Neuronal stem cell (in vitro differentiated cells): ENCODE measurements around the gene NEDD1.

Experiments
- DNase-seq: peaks from one replicate; pipeline ENCODE4 v3.0.0-alpha.2; 2013; ENCODE audit warnings: low spot score
- H2AFZ ChIP-seq: one replicate; pipeline ENCODE4 v1.6.1; 2013; ENCODE audit warnings: mild to moderate bottlenecking, low read length, inconsistent platforms
- H2AK5ac ChIP-seq: 2 replicates; pipeline ENCODE4 v1.6.1; 2013; ENCODE audit warnings: low read depth, mild to moderate bottlenecking, inconsistent platforms, low read length, moderate library complexity, mixed read lengths
- H2BK120ac ChIP-seq: 2 replicates; pipeline ENCODE4 v1.6.1; 2013; ENCODE audit warnings: low read depth, mild to moderate bottlenecking, inconsistent platforms, low read length, moderate library complexity, mixed read lengths
- H2BK12ac ChIP-seq: one replicate; pipeline ENCODE4 v1.6.1; 2013; ENCODE audit warnings: low read length, inconsistent platforms
- H2BK15ac ChIP-seq: 2 replicates; pipeline ENCODE4 v1.6.1; 2013; ENCODE audit warnings: mild to moderate bottlenecking, low read length, inconsistent platforms, mixed read lengths
- H2BK5ac ChIP-seq: one replicate; pipeline ENCODE4 v1.6.1; 2013; ENCODE audit warnings: inconsistent platforms, mild to moderate bottlenecking, low read length, moderate library complexity
- H3K14ac ChIP-seq: one replicate; pipeline ENCODE4 v1.6.1; 2013; ENCODE audit warnings: low read length, inconsistent platforms
- H3K18ac ChIP-seq: 2 replicates; pipeline ENCODE4 v1.6.1; 2013; ENCODE audit warnings: low read length, inconsistent platforms
- H3K23ac ChIP-seq: 2 replicates; pipeline ENCODE4 v1.6.1; 2013; ENCODE audit warnings: low read depth, mild to moderate bottlenecking, mixed read lengths, low read length, inconsistent platforms; ENCODE audit not compliant: poor library complexity
- H3K27ac ChIP-seq: replicated peaks from 3 replicates; pipeline ENCODE4 v1.5.1; 2013; ENCODE audit warnings: low read length, inconsistent platforms
- H3K27me3 ChIP-seq, 3 experiments: 2 replicates each; pipeline ENCODE4 v1.6.1; 2013; ENCODE audit warnings: low read length in 3 of 3, mild to moderate bottlenecking in 2 of 3, inconsistent platforms in 1 of 3, low read depth in 1 of 3, mixed read lengths in 1 of 3, moderate library complexity in 1 of 3; ENCODE audit not compliant: control insufficient read depth in 3 of 3, insufficient read depth in 3 of 3
- H3K36me3 ChIP-seq, 2 donors: replicated peaks in 1 of 2; 2 replicates each; pipeline ENCODE4 v1.6.1; 2013; ENCODE audit warnings: low read length in 2 of 2; ENCODE audit not compliant: control insufficient read depth in 2 of 2, insufficient read depth in 2 of 2
- H3K4ac ChIP-seq: 2 replicates; pipeline ENCODE4 v1.6.1; 2013; ENCODE audit warnings: inconsistent platforms, mild to moderate bottlenecking, low read length, moderate library complexity
- H3K4me1 ChIP-seq, 2 donors: 1 replicate in 1 of 2; 2 replicates in 1 of 2; pipeline ENCODE4 v1.6.1; 2013; ENCODE audit warnings: low read length in 2 of 2, low read depth in 1 of 2; ENCODE audit not compliant: control insufficient read depth in 2 of 2, insufficient read depth in 1 of 2
- H3K4me2 ChIP-seq: one replicate; pipeline ENCODE4 v1.6.1; 2013; ENCODE audit warnings: mild to moderate bottlenecking, low read length, inconsistent platforms; ENCODE audit not compliant: insufficient read depth, poor library complexity, severe bottlenecking
- H3K4me3 ChIP-seq, 2 donors: 2 replicates each; pipeline ENCODE4 v1.5.1; 2013; ENCODE audit warnings: low read length in 2 of 2, mild to moderate bottlenecking in 2 of 2, inconsistent platforms in 1 of 2, moderate library complexity in 1 of 2
- H3K79me1 ChIP-seq: one replicate; pipeline ENCODE4 v1.6.1; 2013; ENCODE audit warnings: low read depth, mild to moderate bottlenecking, inconsistent platforms, low read length, moderate library complexity
- H3K9ac ChIP-seq: one replicate; pipeline ENCODE4 v1.6.1; 2013; ENCODE audit warnings: mild to moderate bottlenecking, low read depth, low read length, inconsistent platforms; ENCODE audit not compliant: poor library complexity
- H3K9me3 ChIP-seq, 2 donors: replicated peaks in 1 of 2; 2 replicates each; pipeline versions ENCODE3 to v1.6.1; 2013; ENCODE audit warnings: low read length in 2 of 2, mild to moderate bottlenecking in 2 of 2, inconsistent platforms in 1 of 2, low read depth in 1 of 2, mixed read lengths in 1 of 2, moderate library complexity in 1 of 2; ENCODE audit not compliant: control insufficient read depth in 2 of 2, insufficient read depth in 1 of 2
- H4K8ac ChIP-seq: one replicate; pipeline ENCODE4 v1.6.1; 2013; ENCODE audit warnings: low read depth, mild to moderate bottlenecking, inconsistent platforms, low read length, moderate library complexity
- H4K91ac ChIP-seq: one replicate; pipeline ENCODE4 v1.6.1; 2013; ENCODE audit warnings: low read length, low read depth, mild to moderate bottlenecking, inconsistent platforms; ENCODE audit not compliant: poor library complexity
- WGBS, 2 donors: extraction: QIAGEN DNeasy Blood & Tissue Kit; methylation state at CpG; one replicate each; pipeline ENCODE4 v1.1.7; 2013; ENCODE audit warnings: missing lambda C conversion rate in 2 of 2, mixed read lengths in 1 of 2; ENCODE audit not compliant: insufficient read length in 2 of 2, insufficient replicate concordance in 1 of 2; ENCODE audit errors: extremely low coverage in 2 of 2; 5-methylcytosine and 5-hydroxymethylcytosine counted together

The NEDD1 gene

GRCh38 chr12:96874211-96874610, 32.8 kb upstream of the NEDD1 start:
- H3K23ac ChIP-seq = no peak overlapping the region
- H3K4ac ChIP-seq = no peak overlapping the region
- H3K27ac ChIP-seq = no peak overlapping the region
- H3K14ac ChIP-seq = no peak overlapping the region
- no peak overlapping the region for H2BK120ac ChIP-seq
- H2AFZ ChIP-seq = no peak overlapping the region
- H2BK12ac ChIP-seq = no peak overlapping the region
- H3K4me1 ChIP-seq = peaks cover 0 to 3% of the 10 kb centered on the region in 2 donors
- H3K4me3 ChIP-seq = no peak overlapping the region
- H3K4me2 ChIP-seq = no peak overlapping the region
- no CpG with 5 or more reads among the region's 2 CpGs for WGBS, 2 donors
- H4K8ac ChIP-seq = no peak overlapping the region
- DNase-seq = no peak
- no peak overlapping the region for H2BK15ac ChIP-seq
- H3K27me3 ChIP-seq = no peaks in the 10 kb centered on the region
- no peaks in the 10 kb centered on the region for H3K79me1 ChIP-seq
- H3K9me3 ChIP-seq = no peaks in the 10 kb centered on the region
- H2BK5ac ChIP-seq = no peak overlapping the region
- H3K9ac ChIP-seq = no peak overlapping the region
- no peaks in the 10 kb centered on the region for H3K36me3 ChIP-seq
- H2AK5ac ChIP-seq = no peak overlapping the region
- H4K91ac ChIP-seq = no peak overlapping the region
- no peak overlapping the region for H3K18ac ChIP-seq

- Histone ChIP-seq H3K18ac (no peak overlapping the region), H3K4me3 (no peak overlapping the region), H3K9me3 (no peaks in the 10 kb centered on the region), H3K27ac (no peak overlapping the region), H3K4me1 (peaks cover 0 to 3% of the 10 kb centered on the region in 2 donors), H2AK5ac (no peak overlapping the region), H3K79me1 (no peaks in the 10 kb centered on the region), H2BK15ac (no peak overlapping the region), H2BK12ac (no peak overlapping the region), H3K27me3 (no peaks in the 10 kb centered on the region), H3K4ac (no peak overlapping the region), H4K91ac (no peak overlapping the region), H3K23ac (no peak overlapping the region), H2AFZ (no peak overlapping the region), H3K36me3 (no peaks in the 10 kb centered on the region), H2BK5ac (no peak overlapping the region), H3K14ac (no peak overlapping the region), H2BK120ac (no peak overlapping the region), H3K9ac (no peak overlapping the region), H4K8ac (no peak overlapping the region), H3K4me2 (no peak overlapping the region)
- WGBS, 2 donors = no CpG with 5 or more reads among the region's 3 CpGs
- DNase-seq = no peak
Measured at GRCh38 chr12:96876966-96877365, 30.1 kb upstream of the NEDD1 start.

GRCh38 chr12:96878704-96879103, 28.4 kb upstream of the NEDD1 start:
- H3K4ac ChIP-seq = no peak overlapping the region
- no peak overlapping the region for H3K9ac ChIP-seq
- H3K27me3 ChIP-seq = no peaks in the 10 kb centered on the region
- no peak overlapping the region for H3K4me3 ChIP-seq
- no peak overlapping the region for H3K18ac ChIP-seq
- H2AK5ac ChIP-seq = no peak overlapping the region
- no peak overlapping the region for H2BK12ac ChIP-seq
- H4K91ac ChIP-seq = no peak overlapping the region
- no peak overlapping the region for H2AFZ ChIP-seq
- no peak overlapping the region for H2BK120ac ChIP-seq
- H3K9me3 ChIP-seq = no peaks in the 10 kb centered on the region
- H3K4me2 ChIP-seq = no peak overlapping the region
- no CpG with 5 or more reads among the region's 1 CpG for WGBS, 2 donors
- H3K79me1 ChIP-seq = no peaks in the 10 kb centered on the region
- no peaks in the 10 kb centered on the region for H3K36me3 ChIP-seq
- H3K27ac ChIP-seq = no peak overlapping the region
- H2BK15ac ChIP-seq = no peak overlapping the region
- H4K8ac ChIP-seq = no peak overlapping the region
- H2BK5ac ChIP-seq = no peak overlapping the region
- H3K14ac ChIP-seq = no peak overlapping the region
- H3K23ac ChIP-seq = no peak overlapping the region
- H3K4me1 ChIP-seq = peaks cover 0 to 3% of the 10 kb centered on the region in 2 donors
- DNase-seq = no peak

GRCh38 chr12:96879301-96879700, 27.8 kb upstream of the NEDD1 start:
- Histone ChIP-seq H4K91ac (no peak overlapping the region), H4K8ac (no peak overlapping the region), H2AFZ (no peak overlapping the region), H3K4me2 (no peak overlapping the region), H3K79me1 (no peaks in the 10 kb centered on the region), H3K9me3 (no peaks in the 10 kb centered on the region), H3K23ac (no peak overlapping the region), H3K36me3 (no peaks in the 10 kb centered on the region), H3K27me3 (no peaks in the 10 kb centered on the region), H3K4ac (no peak overlapping the region), H2BK12ac (no peak overlapping the region), H2BK15ac (peak overlapping the region; percentile 46), H2AK5ac (no peak overlapping the region), H3K18ac (no peak overlapping the region), H3K27ac (no peak overlapping the region), H3K4me1 (peaks cover 0 to 3% of the 10 kb centered on the region in 2 donors), H3K4me3 (no peak overlapping the region), H3K9ac (peak overlapping the region; percentile 30), H3K14ac (peak overlapping the region; percentile 92), H2BK5ac (no peak overlapping the region), H2BK120ac (no peak overlapping the region)
- no CpG with 5 or more reads among the region's 4 CpGs for WGBS, 2 donors
- DNase-seq = no peak
